Left ventricle myocardium superior (tissue), 1 donor: Measurements from ENCODE around the gene TMEM94. TPM values are rescaled to one million over a fixed set of nuclear protein-coding genes. Genes with fewer than 3 reads are reported as not detected.
A peak's percentile ranks its signal among the peaks of the same experiment; 100 is the strongest.

Source experiments
- ATAC-seq: fragments of 200-7000 bp; cut with Tn5 transposase; one replicate; pipeline ENCODE4 v1.9.1; 2020; ENCODE audit warnings: mild to moderate bottlenecking, moderate library complexity
- DNase-seq: peaks from one replicate; pipeline ENCODE4 v3.0.0-alpha.2; 2020
- intact Hi-C: fragments of 100-400 bp; cut with micrococcal nuclease; formaldehyde crosslinking; loops from one replicate; pipeline ENCODE4 v1.11.0; 2022
- total RNA-seq: library from RNA; stranded (reverse); fragmentation: NEBNext Ultra II Directional; extraction: Animal tissue kit (Norgen Biotek cat#: 25700); gene quantifications from one replicate; pipeline ENCODE4 v1.2.1, GENCODE V29; 2021
- donor health status: DM: no; HTN: yes; CAD: no; lungs with severe emphysema.

Gene TMEM94
- total RNA-seq, 1 donor from 2014 or later: 56.8 TPM

- ATAC-seq: no peak
- intact Hi-C loops: no loop called here
Observed at GRCh38 chr17:75490953-75491649, 34.7 kb downstream of the TMEM94 start.

GRCh38 chr17:75491680-75492079 lies 35.2 kb downstream of the TMEM94 start:
- intact Hi-C loops: no loop called here
- DNase-seq: no peak
- ATAC-seq: no peak

More at GRCh38 chr17:75490953-75491649, 34.7 kb downstream of the TMEM94 start:
- DNase-seq: no peak

GRCh38 chr17:75492555-75493168 lies 36.2 kb downstream of the TMEM94 start:
- DNase-seq (no peak), ATAC-seq (no peak)
- intact Hi-C loops: no loop called here

- DNase-seq (no peak), ATAC-seq (no peak)
- intact Hi-C loops: no loop called here
Observed at GRCh38 chr17:75493476-75494129, 37.2 kb downstream of the TMEM94 start.

- DNase-seq (no peak), ATAC-seq (no peak)
- intact Hi-C loops: no loop called here
Observed at GRCh38 chr17:75494326-75494877, 38.0 kb downstream of the TMEM94 start.

- no peak for ATAC-seq
- intact Hi-C loops: no loop called here
- peak; percentile 28 for DNase-seq
Observed at GRCh38 chr17:75496005-75496404, 39.6 kb downstream of the TMEM94 start.

- DNase-seq (peak; percentile 31), ATAC-seq (no peak)
- intact Hi-C loops: no loop called here
Observed at GRCh38 chr17:75498039-75498725, 41.7 kb downstream of the TMEM94 start.

GRCh38 chr17:75498726-75499213 lies 42.3 kb downstream of the TMEM94 start:
- DNase-seq: peak; percentile 37
- intact Hi-C loops: no loop called here

GRCh38 chr17:75499313-75500022 lies 43.0 kb downstream of the TMEM94 start:
- no peak for ATAC-seq
- no peak for DNase-seq
- intact Hi-C loops: no loop called here

More at GRCh38 chr17:75498726-75499213, 42.3 kb downstream of the TMEM94 start:
- ATAC-seq: peak; percentile 3

GRCh38 chr17:75500419-75501216 lies 44.2 kb downstream of the TMEM94 start:
- no peak for ATAC-seq
- DNase-seq: no peak
- intact Hi-C loops: no loop called here

- ATAC-seq (peak; percentile 44), DNase-seq (peak; percentile 58)
- intact Hi-C loops: no loop called here
Observed at GRCh38 chr17:75501378-75502071, 45.1 kb downstream of the TMEM94 start.

GRCh38 chr17:75502072-75502720 lies 45.8 kb downstream of the TMEM94 start:
- ATAC-seq: no peak

GRCh38 chr17:75502721-75503329 lies 46.4 kb downstream of the TMEM94 start:
- intact Hi-C loops: no loop called here
- peak; percentile 28 for DNase-seq
- ATAC-seq: no peak

More at GRCh38 chr17:75502072-75502720, 45.8 kb downstream of the TMEM94 start:
- DNase-seq: peak; percentile 26
- intact Hi-C loops: no loop called here

- intact Hi-C loops: no loop called here
- ATAC-seq (no peak), DNase-seq (peak; percentile 30)
Observed at GRCh38 chr17:75503337-75503950, 47.0 kb downstream of the TMEM94 start.

GRCh38 chr17:75503976-75504346 lies 47.5 kb downstream of the TMEM94 start:
- DNase-seq (no peak), ATAC-seq (no peak)
- intact Hi-C loops: no loop called here
